GM19193 (cell line): Measurements from ENCODE around the gene RHCG.

Source experiments
- POLR2A ChIP-seq: IDR thresholded peaks from 4 replicates; pipeline ENCODE4 v1.6.1; 2011; ENCODE audit not compliant: insufficient read depth, insufficient read length; ENCODE audit errors: extremely low read depth

Gene RHCG

DNA sequence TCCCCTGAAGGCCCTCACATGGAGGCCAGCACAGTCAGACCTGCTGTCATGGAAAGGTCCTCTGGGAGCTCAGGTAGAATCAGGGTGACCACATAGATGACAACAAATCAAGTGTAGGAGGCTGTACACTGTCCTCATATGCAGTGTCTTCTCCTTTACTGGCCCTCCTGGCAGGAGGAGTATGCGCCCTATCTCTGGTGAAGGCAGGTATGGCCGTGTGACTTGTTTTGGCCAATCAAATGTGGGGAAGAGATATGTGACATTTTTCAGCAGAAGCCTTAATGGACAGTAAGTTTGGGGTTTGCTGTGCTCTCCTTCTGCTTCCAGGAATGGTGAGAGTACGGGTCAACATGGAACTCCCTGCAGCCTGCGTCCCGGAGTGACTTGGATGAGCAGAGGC, 69.9 kb downstream of the RHCG start:
- TF ChIP-seq POLR2A, result no peak

DNA sequence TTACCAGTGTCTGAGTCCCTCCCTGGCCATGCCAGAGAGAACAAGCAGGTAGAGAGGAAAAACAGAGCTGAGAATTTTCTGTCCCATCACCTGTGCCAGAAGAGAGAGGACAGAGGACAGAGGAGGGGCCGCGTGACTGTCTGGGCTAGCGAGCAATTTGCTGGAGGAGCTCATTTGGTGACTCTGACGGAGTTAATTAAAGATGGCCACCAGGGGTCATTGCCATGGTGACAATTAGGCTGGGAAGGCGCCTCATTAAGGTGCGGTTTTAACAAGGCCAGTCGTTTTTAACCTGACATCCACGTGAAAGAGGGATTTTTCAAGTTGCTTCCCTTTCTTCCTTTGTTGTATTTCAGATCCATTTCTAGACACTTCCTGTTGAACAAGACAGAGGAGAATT, 72.4 kb downstream of the RHCG start:
- TF ChIP-seq POLR2A, result no peak
